Gastrocnemius medialis (tissue), 4 donors: ENCODE results near the gene RGS1. TPM values are rescaled to one million over a fixed set of nuclear protein-coding genes. Genes with fewer than 3 reads are reported as not detected.

Experiments used
- ATAC-seq, 2 donors: fragments of 150-250 bp; one replicate each; pipeline ENCODE4 v1.9.1; 2016
- DNase-seq, 2 donors: peaks; one replicate each; pipeline ENCODE4 v3.0.0-alpha.2; 2019
- H3K27ac ChIP-seq, 4 donors: fragments of 200-600 bp; sonication (generic); 1 replicate in 1 of 4; 2 replicates in 3 of 4; pipeline ENCODE4 v1.5.1; 2016 to 2018; ENCODE audit warnings: mild to moderate bottlenecking in 2 of 4, moderate library complexity in 1 of 4
- H3K27me3 ChIP-seq, 3 donors: fragments of 200-600 bp; sonication (generic) in 2 of 3; 1 replicate in 1 of 3; 2 replicates in 2 of 3; pipeline versions ENCODE4 v1.5.1 to v1.6.0; 2016 to 2019; ENCODE audit warnings: mild to moderate bottlenecking in 1 of 3, moderate library complexity in 1 of 3
- H3K36me3 ChIP-seq, 2 donors: fragments of 200-600 bp; sonication (generic) in 1 of 2; one replicate each; pipeline ENCODE4 v1.5.1; 2017 to 2018
- H3K4me1 ChIP-seq, 2 donors: fragments of 200-600 bp; sonication (generic) in 1 of 2; one replicate each; pipeline ENCODE4 v1.5.1; 2016 to 2017; ENCODE audit warnings: mild to moderate bottlenecking in 2 of 2
- H3K4me3 ChIP-seq, 4 donors: fragments of 200-600 bp; sonication (generic) in 3 of 4; 1 replicate in 1 of 4; 2 replicates in 3 of 4; pipeline ENCODE4 v1.5.1; 2016 to 2019; ENCODE audit warnings: mild to moderate bottlenecking in 2 of 4
- H3K9me3 ChIP-seq, 3 donors: fragments of 200-600 bp; sonication (generic) in 2 of 3; 1 replicate in 1 of 3; 2 replicates in 2 of 3; pipeline ENCODE4 v1.5.1; 2016 to 2019
- CTCF ChIP-seq, 5 experiments: fragments of 450-650 bp in 3 of 5; fragments of 200-600 bp in 2 of 5; sonication (generic) in 2 of 5; IDR thresholded peaks in 4 of 5; conservative IDR thresholded peaks in 1 of 5; 1 replicate in 4 of 5; 2 replicates in 1 of 5; pipeline ENCODE4 v1.5.1; 2016 to 2019; ENCODE audit warnings: antibody characterized with exemption in 5 of 5, mild to moderate bottlenecking in 3 of 5, moderate library complexity in 3 of 5
- POLR2A ChIP-seq, 2 donors: fragments of 450-650 bp; IDR thresholded peaks; one replicate each; pipeline ENCODE4 v1.6.1; 2017; ENCODE audit warnings: antibody characterized with exemption in 2 of 2, mild to moderate bottlenecking in 2 of 2, moderate library complexity in 2 of 2
- in situ Hi-C, 4 donors: fragments of 200-750 bp; cut with MboI; loops; one replicate each; pipeline versions ENCODE4 v1.15.0 to v1.8.0; 2017; ENCODE audit warnings: low sequenced_read_pairs in 4 of 4
- intact Hi-C: fragments of 100-400 bp; cut with DNase I; formaldehyde crosslinking; loops from one replicate; pipeline ENCODE4 v1.15.1; 2023; ENCODE audit warnings: low total_unique reads
- total RNA-seq, 4 donors: library from RNA; depleted of rRNA; stranded (reverse); fragments of >200 nt; gene quantifications; one replicate each; pipeline versions ENCODE4 v1.1.0 to v1.2.3, GENCODE V29; 2016

Gene RGS1
- total RNA-seq, 4 donors from 2014 or later, result 1.0 to 4.9 (median 3.5) TPM

GRCh38 chr1:192574073-192574472 lies 1.5 kb upstream of the RGS1 start:
- ATAC-seq (no peak), DNase-seq (no peak)
- no peak overlapping the region for H3K4me3 ChIP-seq
- no peaks in the 10 kb centered on the region for H3K4me1 ChIP-seq
- H3K9me3 ChIP-seq, result no peaks in the 10 kb centered on the region
- no peak for TF ChIP-seq POLR2A (IDR thresholded peaks at IDR 0.05)
- TF ChIP-seq CTCF (IDR thresholded peaks at IDR 0.05 in 4 of 5, conservative IDR thresholded peaks at IDR 0.05 in 1 of 5), result no peak
- intact Hi-C loops (no loop called here), in situ Hi-C loops (no loop called here)
- H3K27me3 ChIP-seq, result no peaks in the 10 kb centered on the region
- no peak overlapping the region for H3K27ac ChIP-seq
- H3K36me3 ChIP-seq, result no peaks in the 10 kb centered on the region

- Histone ChIP-seq H3K9me3 (no peaks in the 10 kb centered on the region), H3K36me3 (no peaks in the 10 kb centered on the region), H3K4me3 (no peak overlapping the region), H3K4me1 (no peaks in the 10 kb centered on the region), H3K27ac (no peak overlapping the region), H3K27me3 (no peaks in the 10 kb centered on the region)
- intact Hi-C loops (no loop called here), in situ Hi-C loops (no loop called here)
- TF ChIP-seq POLR2A (IDR thresholded peaks at IDR 0.05) (no peak), CTCF (IDR thresholded peaks at IDR 0.05 in 4 of 5, conservative IDR thresholded peaks at IDR 0.05 in 1 of 5) (no peak)
- ATAC-seq (no peak), DNase-seq (no peak)
Observed at GRCh38 chr1:192576190-192577144, 894 bp downstream of the RGS1 start.

GRCh38 chr1:192577145-192578140 lies 1.9 kb downstream of the RGS1 start:
- no peak for DNase-seq
- Histone ChIP-seq H3K27ac (no peak overlapping the region), H3K4me3 (no peak overlapping the region), H3K36me3 (no peaks in the 10 kb centered on the region), H3K27me3 (no peaks in the 10 kb centered on the region), H3K9me3 (no peaks in the 10 kb centered on the region), H3K4me1 (no peaks in the 10 kb centered on the region)
- TF ChIP-seq POLR2A (IDR thresholded peaks at IDR 0.05) (no peak), CTCF (IDR thresholded peaks at IDR 0.05 in 4 of 5, conservative IDR thresholded peaks at IDR 0.05 in 1 of 5) (no peak)
- intact Hi-C loops, result no loop called here
- no peak for ATAC-seq
- in situ Hi-C loops, result no loop called here

- no peaks in the 10 kb centered on the region for H3K36me3 ChIP-seq
- intact Hi-C loops, result no loop called here
- in situ Hi-C loops, result no loop called here
- H3K4me1 ChIP-seq, result no peaks in the 10 kb centered on the region
- H3K4me3 ChIP-seq, result no peak overlapping the region
- ATAC-seq, result no peak
- no peaks in the 10 kb centered on the region for H3K9me3 ChIP-seq
- no peaks in the 10 kb centered on the region for H3K27me3 ChIP-seq
- no peak overlapping the region for H3K27ac ChIP-seq
- no peak for TF ChIP-seq CTCF (IDR thresholded peaks at IDR 0.05 in 4 of 5, conservative IDR thresholded peaks at IDR 0.05 in 1 of 5)
- no peak for TF ChIP-seq POLR2A (IDR thresholded peaks at IDR 0.05)
- DNase-seq, result no peak
Observed at GRCh38 chr1:192578144-192578909, 2.8 kb downstream of the RGS1 start.
